Measurements from ENCODE around the gene YEATS2.
"Not testable (repeated sequence)": the region's sequence is repeated elsewhere in the genome, so short reads cannot be mapped to it uniquely, and the experiment has no call there.

Gene YEATS2

GRCh38 chr3:183777016-183777618 is 79.5 kb downstream of the YEATS2 start:
- DNase-seq (ENCODE audit: low spot score): no peak

GRCh38 chr3:183779896-183780465 is 82.4 kb downstream of the YEATS2 start:
- no peak for DNase-seq (ENCODE audit: low spot score)

GRCh38 chr3:183781246-183781645 is 83.6 kb downstream of the YEATS2 start:
- peak; percentile 53 for DNase-seq (ENCODE audit: low spot score)

- no peak for DNase-seq (ENCODE audit: low spot score)
Measured at GRCh38 chr3:183782576-183783276, 85.1 kb downstream of the YEATS2 start.

- not testable (repeated sequence) for DNase-seq (ENCODE audit: low spot score)
Measured at GRCh38 chr3:183784503-183784902, 86.9 kb downstream of the YEATS2 start.

GRCh38 chr3:183789826-183790225 is 92.2 kb downstream of the YEATS2 start:
- no peak for DNase-seq (ENCODE audit: low spot score)

- no peak for DNase-seq (ENCODE audit: low spot score)
Measured at GRCh38 chr3:183790700-183791099, 93.1 kb downstream of the YEATS2 start.

- no peak for DNase-seq (ENCODE audit: low spot score)
Measured at GRCh38 chr3:183792976-183793375, 95.4 kb downstream of the YEATS2 start.

- no peak for DNase-seq (ENCODE audit: low spot score)
Measured at GRCh38 chr3:183794452-183794851, 96.9 kb downstream of the YEATS2 start.

GRCh38 chr3:183796372-183796771 is 98.8 kb downstream of the YEATS2 start:
- DNase-seq (ENCODE audit: low spot score): no peak

GRCh38 chr3:183797996-183798395 is 100.4 kb downstream of the YEATS2 start:
- no peak for DNase-seq (ENCODE audit: low spot score)

GRCh38 chr3:183799461-183799860 is 101.9 kb downstream of the YEATS2 start:
- DNase-seq (ENCODE audit: low spot score): no peak

- peak; percentile 92 for DNase-seq (ENCODE audit: low spot score)
Measured at GRCh38 chr3:183800243-183800863, 102.8 kb downstream of the YEATS2 start.

- no peak for DNase-seq (ENCODE audit: low spot score)
Measured at GRCh38 chr3:183801601-183802000, 104.0 kb downstream of the YEATS2 start.

GRCh38 chr3:183802989-183803388 is 105.4 kb downstream of the YEATS2 start:
- DNase-seq (ENCODE audit: low spot score): no peak

- no peak for DNase-seq (ENCODE audit: low spot score)
Measured at GRCh38 chr3:183807209-183807728, 109.7 kb downstream of the YEATS2 start.

- no peak for DNase-seq (ENCODE audit: low spot score)
Measured at GRCh38 chr3:183807881-183808280, 110.3 kb downstream of the YEATS2 start.

- DNase-seq (ENCODE audit: low spot score): no peak
Measured at GRCh38 chr3:183808355-183808754, 110.8 kb downstream of the YEATS2 start.

GRCh38 chr3:183809270-183809669 is 111.7 kb downstream of the YEATS2 start:
- DNase-seq (ENCODE audit: low spot score): no peak

- no peak for DNase-seq (ENCODE audit: low spot score)
Measured at GRCh38 chr3:183810643-183811594, 113.3 kb downstream of the YEATS2 start.

- no peak for DNase-seq (ENCODE audit: low spot score)
Measured at GRCh38 chr3:183811638-183812037, 114.0 kb downstream of the YEATS2 start.
